Erythroblast (primary cell): ENCODE measurements around the gene GABRG1.

Experiments used
- GATA1 ChIP-seq: IDR thresholded peaks from 2 replicates; pipeline ENCODE4 v1.6.1; 2011; ENCODE audit warnings: low read depth, mild to moderate bottlenecking, control low read depth, low read length, moderate library complexity
- POLR2A ChIP-seq: IDR thresholded peaks from 2 replicates; pipeline ENCODE4 v1.6.1; 2011; ENCODE audit warnings: mild to moderate bottlenecking, low read length

GRCh38 chr4:46081674-46082073 is 42.2 kb downstream of the GABRG1 start:
- TF ChIP-seq POLR2A (peak; percentile 15), GATA1 (peak; percentile 52)
